SU-DHL-6 (cell line): ENCODE data around the gene HPRT1.

ENCODE experiments used
- CTCF ChIP-seq: fragments of 200-600 bp; sonication (generic); IDR thresholded peaks from one replicate; pipeline ENCODE4 v1.5.1; 2017; ENCODE audit warnings: antibody characterized with exemption, mild to moderate bottlenecking, low read length, moderate library complexity; ENCODE audit not compliant: insufficient read depth, poor library complexity, severe bottlenecking
- EZH2phosphoT487 ChIP-seq: fragments of 200-600 bp; sonication (generic), shearing (Covaris generic); conservative IDR thresholded peaks from 2 replicates; pipeline ENCODE4 v1.6.1; 2018; ENCODE audit warnings: mild to moderate bottlenecking, antibody characterized with exemption, low read length, moderate library complexity, mixed read lengths

- TF ChIP-seq CTCF (no peak), EZH2phosphoT487 (no peak)
Measured at GRCh38 chrX:134512566-134512965, 52.6 kb downstream of the HPRT1 start.
